A673 (cell line): ENCODE results near the gene BORCS6.

Experiments
- CTCF ChIP-seq: fragments of 300-800, 200-600 bp; sonication (generic); conservative IDR thresholded peaks from 2 replicates; pipeline ENCODE4 v1.5.1; 2017; ENCODE audit warnings: low read depth, mild to moderate bottlenecking, antibody characterized with exemption, low read length, moderate library complexity, mixed read lengths
- EZH2 ChIP-seq: fragments of 200-600 bp; sonication (generic); IDR thresholded peaks from 2 replicates; pipeline ENCODE4 v1.6.1; 2017; ENCODE audit warnings: borderline replicate concordance, low read depth, mild to moderate bottlenecking, mixed read lengths, antibody characterized with exemption, low read length; ENCODE audit not compliant: poor library complexity, severe bottlenecking

GRCh38 chr17:8164815-8165131 lies 25.2 kb downstream of the BORCS6 start:
- TF ChIP-seq CTCF = no peak
- TF ChIP-seq EZH2 = no peak
